HL-60/S4 treated with retinoic acid at 250 ng/mL for 4 days and 3 days (cell line): Measurements from ENCODE around the gene CTBP1.

Source experiments
- in situ Hi-C: fragments of 300-500 bp; cut with MboI; formaldehyde crosslinking; loops from 2 replicates; pipeline ENCODE4 v1.7.0; 2022; ENCODE audit warnings: low sequenced_read_pairs

The CTBP1 gene

GRCh38 chr4:1199556-1200331 is 49.2 kb downstream of the CTBP1 start:
- in situ Hi-C loops = no loop called here

DNA sequence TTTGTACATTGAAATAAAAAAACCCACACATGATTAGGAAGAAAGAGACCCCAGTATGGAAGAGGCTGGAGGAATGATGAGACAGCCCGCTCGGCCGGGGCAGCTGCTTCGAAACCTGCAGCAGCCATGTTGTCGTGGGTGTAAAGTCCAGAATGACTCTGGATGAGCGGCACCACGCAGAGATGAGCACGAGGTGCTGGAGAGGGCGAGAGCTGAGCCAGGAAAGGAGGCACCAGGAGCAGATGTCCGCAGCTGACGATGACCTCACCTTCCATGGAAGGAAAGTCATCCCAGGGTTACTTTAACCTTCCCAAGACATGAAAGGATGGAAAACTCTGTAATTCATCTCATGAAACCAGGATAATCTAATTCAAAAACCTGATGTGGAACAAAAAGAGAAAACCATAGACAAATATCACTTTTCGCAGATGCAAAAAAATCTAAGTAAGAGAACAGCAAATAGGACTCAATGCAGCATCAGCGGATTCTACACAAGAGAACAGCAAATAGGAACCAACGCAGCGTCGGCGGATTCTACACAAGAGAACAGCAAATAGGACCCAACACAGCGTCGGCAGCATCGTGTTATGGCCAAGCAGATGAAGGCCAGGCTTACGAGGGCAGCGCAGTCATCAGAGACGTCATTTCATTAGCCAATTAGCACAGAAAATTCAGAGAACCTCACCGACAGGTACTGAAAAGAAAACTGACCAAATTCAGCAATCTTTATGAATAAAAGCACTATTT is 50.7 kb downstream of the CTBP1 start:
- in situ Hi-C loops = no loop called here

DNA sequence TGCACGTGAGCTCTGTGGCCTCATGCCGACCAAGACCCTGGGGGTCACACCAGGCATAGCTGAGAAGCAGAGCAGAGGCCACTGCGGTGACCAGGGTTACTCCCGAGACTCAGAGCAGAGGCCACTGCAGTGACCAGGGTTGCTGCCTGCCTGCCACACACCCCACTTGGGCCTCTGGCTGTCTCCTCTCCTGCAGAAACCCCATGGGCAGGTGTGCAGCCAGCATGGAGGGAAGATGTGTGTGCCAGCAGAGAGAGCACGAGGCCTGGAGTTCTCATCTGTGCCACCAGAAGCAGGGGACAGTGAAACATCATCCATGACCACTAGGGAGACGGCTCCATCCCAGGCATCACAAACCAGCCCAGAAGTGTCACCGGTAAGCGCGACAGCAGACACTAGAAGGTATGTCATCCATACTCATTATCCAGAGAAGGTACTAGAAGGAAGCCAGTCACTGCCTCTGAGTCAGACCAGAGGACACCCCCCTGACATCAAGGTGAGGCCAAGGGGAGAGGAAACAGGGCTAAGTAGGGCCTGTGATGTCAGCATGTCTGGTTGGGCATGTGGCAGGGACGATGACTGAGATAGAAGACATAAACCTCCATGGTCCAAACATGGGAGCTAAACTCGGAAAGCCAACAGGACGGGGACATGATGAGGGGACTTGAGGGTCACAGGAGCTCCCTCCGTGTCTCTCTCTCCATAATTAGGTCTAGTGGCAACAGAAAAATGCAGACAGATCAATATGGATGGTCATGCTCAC is 52.3 kb downstream of the CTBP1 start:
- in situ Hi-C loops = no loop called here

- in situ Hi-C loops = no loop called here
Observed at GRCh38 chr4:1195891-1196401, 53.0 kb downstream of the CTBP1 start.

DNA sequence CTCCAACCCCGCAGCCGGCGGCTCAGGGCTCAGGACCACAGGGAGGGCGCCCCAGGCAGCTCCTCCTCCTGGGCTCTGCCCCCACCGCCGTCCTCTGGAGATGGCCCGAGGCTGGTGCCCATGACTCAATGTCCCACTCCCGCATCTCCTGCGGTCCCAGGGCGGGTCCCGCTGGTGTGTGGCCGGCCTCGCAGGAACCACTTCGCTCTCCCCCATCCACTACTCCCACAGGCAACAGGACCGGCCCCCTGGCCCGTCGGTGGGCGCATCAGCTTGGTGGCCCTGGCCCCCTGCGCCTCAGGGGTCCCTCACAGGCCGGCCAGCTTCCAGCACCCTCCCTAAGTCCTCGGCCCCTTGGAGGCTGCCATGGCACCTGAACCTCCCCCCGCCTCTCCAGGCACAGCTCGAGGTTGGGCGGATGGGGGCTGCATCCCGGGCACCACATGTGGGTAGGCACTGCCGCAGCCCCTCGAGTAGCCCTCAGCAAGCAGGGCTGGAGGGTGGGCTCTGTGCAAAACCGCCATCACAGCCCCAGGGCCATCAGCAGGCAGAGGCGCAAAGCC is 53.7 kb downstream of the CTBP1 start:
- in situ Hi-C loops = no loop called here

DNA sequence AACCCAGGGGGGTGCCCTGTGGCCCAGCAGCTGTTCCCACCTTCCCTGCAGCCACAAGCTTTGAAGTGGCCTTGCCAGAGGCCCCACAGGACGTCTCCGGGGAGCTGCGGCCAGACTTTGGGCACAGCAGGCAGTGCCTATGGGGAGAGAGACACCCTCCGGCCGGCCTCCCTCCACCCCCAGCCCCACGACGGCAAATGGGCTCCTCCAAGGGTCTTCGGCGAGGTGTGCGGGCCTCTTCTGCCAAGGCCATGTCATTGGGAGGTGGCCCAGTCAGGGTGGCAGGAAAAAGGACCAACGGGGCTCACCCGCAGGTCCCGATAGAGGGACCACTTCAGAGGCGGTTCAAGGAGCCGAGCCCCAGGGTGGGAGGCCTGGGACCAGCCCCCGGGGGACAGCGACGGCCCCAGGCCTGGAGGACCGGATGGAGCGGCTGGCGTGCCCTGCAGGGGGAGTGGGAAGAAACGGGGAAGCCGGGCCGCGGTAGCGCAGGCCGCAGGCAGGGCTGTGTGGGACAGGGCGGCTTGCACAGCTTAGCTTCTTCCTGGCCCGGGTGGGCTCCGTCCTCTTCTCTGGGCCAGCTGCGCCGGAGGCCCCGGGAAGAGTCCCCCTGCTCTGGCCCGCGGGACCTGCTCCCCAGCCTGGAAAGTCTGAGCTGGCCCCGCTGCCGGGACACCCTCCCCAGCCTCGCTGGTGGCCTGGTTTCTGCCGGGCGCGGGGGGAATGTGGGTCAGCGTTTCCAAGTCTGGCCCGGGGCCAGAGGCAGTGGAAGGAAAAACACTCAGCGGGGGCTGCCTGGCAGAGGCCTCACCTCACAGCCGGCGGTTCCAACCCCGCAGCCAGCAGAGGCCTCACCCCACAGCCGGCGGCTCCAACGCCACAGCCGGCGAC is 54.7 kb downstream of the CTBP1 start:
- in situ Hi-C loops = no loop called here

DNA sequence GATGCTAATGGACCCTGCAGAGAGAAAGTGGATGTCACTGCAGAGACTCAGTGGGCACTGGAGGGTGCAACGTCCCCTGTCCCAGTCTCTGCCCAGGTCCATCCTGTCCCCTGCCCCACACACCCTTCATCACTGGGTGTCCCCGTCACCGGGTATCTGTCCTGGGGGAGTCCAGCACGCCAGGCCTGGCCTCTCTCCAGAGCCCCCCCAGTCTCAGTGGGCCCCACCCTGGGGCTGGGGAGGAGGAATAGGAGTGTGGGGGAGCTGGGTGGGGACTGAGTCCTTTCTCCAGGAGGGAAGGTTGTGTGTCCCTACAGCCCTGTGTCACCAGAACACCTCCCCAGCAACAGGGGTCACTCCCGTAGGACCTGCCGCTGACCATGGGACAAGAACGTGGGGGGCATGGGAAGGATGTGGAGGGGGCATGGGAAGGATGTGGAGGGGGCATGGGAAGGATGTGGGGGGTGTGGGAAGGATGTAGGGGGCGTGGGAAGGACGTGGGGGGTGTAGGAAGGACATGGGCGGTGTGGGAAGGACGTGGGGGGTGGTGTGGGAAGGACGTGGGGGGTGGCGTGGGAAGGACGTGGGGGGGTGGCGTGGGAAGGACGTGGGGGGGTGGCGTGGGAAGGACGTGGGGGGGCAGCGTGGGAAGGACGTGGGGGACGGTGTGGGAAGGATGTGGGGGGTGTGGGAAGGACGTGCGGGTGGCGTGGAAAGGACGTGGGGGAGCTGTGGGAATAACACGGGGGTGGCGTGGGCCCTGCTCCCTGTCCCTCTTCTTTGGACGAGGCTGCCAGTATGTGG is 55.5 kb downstream of the CTBP1 start:
- in situ Hi-C loops = no loop called here

DNA sequence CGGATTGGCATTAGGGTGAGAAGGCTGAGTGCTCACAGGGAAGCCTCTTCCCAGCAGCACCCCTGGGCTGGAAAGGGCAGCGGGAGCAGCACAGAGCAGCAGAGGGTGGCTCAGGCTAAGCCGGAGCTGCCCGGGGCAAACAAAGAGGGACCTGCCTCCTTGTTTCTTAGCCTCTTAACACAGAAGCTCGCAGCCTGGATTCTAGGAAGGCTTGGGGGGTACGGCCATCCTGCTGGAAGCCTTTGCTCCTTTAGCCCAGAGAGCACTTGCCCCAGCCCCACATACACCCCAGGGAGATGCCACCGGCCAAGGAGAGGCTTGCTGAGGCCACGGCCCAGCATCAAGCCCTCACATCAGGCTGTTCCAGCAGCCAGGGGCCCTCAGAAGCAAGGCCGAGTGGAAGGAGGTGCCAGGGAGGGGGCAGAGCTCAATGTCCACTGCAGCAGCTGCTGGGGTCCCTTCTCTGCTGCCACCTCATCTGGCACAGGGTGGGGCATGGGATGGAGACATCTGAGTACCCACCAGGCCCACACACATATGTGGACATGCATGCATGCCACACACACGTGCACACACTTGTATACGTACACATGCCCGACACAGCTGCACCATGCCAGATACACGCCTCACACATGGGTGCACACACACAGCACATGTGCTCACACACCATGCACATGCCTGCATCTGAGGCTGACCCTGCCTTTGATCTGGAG is 56.3 kb downstream of the CTBP1 start:
- in situ Hi-C loops = no loop called here

- in situ Hi-C loops = no loop called here
Observed at GRCh38 chr4:1192091-1192492, 56.8 kb downstream of the CTBP1 start.

DNA sequence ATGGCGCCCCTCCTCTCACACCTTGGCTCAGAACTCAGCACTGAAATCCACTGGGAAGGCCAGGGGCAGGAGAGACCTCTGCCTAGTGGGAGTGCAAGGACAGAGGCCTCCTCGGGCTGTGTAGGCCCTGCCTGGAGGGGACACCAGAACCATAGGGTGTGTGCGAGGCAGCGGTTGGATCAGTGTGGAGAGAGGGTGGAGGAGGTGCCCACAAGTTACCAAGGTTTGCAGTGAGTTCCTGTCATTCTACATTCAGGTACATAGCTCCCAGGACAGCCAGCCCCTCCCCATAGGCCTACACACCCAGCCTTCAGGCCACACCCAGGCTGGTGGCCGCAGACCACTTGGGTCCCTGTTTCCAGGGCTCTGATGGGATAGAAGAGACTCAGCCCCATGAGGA is 57.3 kb downstream of the CTBP1 start:
- in situ Hi-C loops = no loop called here

GRCh38 chr4:1187182-1187581 is 61.7 kb downstream of the CTBP1 start:
- in situ Hi-C loops = no loop called here

- in situ Hi-C loops = no loop called here
Observed at GRCh38 chr4:1183985-1184773, 64.8 kb downstream of the CTBP1 start.

DNA sequence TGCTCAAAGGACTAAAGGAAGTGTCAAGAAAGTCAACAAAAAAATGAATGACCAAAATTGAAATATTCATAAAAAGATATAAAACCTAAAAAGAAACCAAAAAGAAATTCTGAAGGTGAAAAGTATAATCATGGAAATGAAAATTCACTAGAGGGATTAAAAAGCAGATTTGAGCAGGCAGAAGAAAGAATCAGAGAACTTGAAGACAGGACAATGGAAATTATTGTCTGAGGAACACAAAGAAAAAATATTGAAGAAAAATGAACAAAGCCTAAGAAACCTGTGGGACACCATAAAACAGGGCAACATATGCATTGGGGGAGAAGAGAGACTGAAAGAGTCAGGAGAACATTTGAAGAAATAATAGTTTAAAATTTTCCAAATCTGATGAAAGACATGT is 66.6 kb downstream of the CTBP1 start:
- in situ Hi-C loops = no loop called here

GRCh38 chr4:1180663-1181062 is 68.3 kb downstream of the CTBP1 start:
- in situ Hi-C loops = no loop called here

DNA sequence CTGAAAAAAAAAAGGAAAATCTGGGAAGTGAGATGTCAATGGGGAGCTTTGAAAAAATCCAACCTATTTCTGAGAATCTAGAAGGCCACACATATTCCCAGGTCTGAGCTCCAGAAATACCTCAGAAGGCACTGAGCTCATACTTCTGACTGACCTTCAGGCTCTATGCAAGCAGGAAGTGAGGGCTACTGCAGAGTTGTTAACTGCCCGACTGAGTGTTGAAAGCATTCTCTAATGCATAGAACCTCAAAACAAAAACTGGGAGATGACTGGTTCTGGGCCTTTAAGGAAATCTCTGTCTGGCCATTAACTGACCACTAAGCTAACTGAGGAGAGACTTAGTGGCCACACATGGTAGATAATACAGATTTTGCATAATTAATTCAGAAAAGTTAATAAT is 69.0 kb downstream of the CTBP1 start:
- in situ Hi-C loops = no loop called here

GRCh38 chr4:1179089-1179441 is 69.9 kb downstream of the CTBP1 start:
- in situ Hi-C loops = no loop called here

DNA sequence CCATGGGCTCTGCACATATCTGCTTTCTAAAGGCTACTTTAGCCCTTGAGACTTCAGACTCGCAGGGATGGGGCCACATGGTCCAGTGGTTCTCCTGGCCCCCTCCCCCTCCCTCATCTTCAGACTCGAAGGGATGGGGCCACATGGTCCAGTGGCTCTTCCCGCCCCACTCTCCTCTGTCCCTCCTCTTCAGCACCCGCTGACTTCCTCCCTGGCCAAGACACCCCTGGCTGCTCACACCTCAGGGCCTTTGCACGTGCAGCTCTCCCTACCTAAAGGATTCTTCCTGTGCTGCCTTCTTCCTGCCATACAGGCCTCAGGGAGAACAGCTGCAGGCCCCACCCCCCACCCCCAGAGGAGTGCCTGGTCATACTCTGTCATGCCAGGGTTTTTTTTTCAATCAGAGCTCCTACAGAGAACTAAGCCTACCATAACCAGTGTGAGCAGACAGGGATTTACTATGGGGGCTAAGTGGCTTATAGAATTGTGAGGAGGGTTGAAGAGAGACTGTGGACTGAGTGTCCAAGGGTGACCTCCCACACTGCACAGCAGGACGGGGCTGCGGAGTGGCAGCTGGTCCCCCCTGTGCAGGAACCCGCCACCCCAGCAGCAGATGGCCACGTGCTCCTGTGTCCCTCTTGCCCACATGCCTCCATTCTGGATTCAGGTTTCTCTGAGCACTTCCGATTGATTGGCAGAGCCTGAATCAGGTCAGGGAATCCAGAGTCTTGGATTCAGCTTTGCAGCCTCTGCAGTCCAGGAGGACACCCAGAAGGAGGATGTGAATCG is 70.4 kb downstream of the CTBP1 start:
- in situ Hi-C loops = no loop called here
